Measurements from ENCODE around the gene GAGE10.

The GAGE10 gene, protein sequence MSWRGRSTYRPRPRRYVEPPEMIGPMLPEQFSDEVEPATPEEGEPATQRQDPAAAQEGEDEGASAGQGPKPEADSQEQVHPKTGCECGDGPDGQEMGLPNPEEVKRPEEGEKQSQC

GRCh38 chrX:49303346-49303745 lies at the start of gene GAGE10:
Gene GAGE10 (plus strand): TSS chrX:49303646. CDS start chrX:49304860, 1,214 bp downstream.
- no peak for DNase-seq

GRCh38 chrX:49254639-49255038 lies 48.8 kb upstream of the GAGE10 start:
- no peak for DNase-seq

DNA sequence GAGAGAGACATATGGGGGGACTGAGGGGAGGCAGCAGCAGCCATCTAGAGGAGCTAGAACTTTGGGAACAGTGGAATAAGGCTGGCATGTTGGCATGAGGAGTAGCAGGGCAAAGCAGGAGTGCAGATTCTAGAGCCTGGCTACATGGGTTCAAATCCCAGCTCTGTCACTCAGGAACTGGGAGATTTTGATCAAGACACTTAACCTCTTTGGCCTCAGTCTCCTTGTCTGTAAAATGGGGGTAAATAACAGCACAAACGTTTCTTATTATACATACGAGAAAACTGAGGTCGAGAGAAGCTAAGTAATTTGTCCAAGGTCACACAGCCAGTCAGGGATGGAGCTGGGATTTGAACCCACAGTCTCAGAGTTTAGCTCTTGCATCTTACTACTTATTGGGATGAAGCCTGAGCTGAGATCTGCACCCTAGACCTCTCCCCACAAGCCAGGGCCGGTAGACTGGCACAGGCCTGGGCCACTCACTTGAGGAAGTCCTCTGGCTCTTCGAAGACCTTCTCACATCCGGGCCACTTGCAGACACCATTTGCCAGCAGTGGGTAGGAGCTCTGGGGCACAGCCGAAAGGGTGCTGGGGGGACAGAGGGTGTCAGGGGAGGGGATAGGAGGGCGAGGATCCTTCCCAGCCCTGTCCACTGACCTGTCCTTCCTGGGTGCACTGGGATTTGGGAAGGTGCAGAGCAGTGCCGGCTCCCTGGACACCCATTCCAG lies 47.0 kb upstream of the GAGE10 start:
- DNase-seq, result no peak

GRCh38 chrX:49257074-49257790 lies 46.2 kb upstream of the GAGE10 start:
- no peak for DNase-seq

- DNase-seq, result no peak
Observed at GRCh38 chrX:49257846-49258748, 45.3 kb upstream of the GAGE10 start.

DNA sequence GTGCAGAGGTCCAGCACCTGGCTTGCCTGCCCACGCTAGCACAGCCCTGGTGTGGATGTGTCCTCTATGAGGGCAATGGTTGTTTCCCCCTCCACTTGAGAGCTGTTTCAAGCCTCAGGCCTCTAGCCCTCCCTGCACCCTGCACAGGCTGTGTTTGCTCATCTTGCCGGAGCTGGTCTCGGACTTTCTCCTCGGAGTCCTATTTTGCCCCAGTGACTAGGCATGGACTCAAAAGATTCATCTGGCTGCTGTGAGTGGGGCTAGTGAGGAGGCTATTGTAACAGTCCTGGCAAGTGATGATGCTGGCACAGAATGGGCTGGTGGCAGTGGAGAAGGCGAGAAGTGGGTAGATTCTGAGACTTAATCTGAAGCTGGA lies 44.7 kb upstream of the GAGE10 start:
- DNase-seq, result no peak

DNA sequence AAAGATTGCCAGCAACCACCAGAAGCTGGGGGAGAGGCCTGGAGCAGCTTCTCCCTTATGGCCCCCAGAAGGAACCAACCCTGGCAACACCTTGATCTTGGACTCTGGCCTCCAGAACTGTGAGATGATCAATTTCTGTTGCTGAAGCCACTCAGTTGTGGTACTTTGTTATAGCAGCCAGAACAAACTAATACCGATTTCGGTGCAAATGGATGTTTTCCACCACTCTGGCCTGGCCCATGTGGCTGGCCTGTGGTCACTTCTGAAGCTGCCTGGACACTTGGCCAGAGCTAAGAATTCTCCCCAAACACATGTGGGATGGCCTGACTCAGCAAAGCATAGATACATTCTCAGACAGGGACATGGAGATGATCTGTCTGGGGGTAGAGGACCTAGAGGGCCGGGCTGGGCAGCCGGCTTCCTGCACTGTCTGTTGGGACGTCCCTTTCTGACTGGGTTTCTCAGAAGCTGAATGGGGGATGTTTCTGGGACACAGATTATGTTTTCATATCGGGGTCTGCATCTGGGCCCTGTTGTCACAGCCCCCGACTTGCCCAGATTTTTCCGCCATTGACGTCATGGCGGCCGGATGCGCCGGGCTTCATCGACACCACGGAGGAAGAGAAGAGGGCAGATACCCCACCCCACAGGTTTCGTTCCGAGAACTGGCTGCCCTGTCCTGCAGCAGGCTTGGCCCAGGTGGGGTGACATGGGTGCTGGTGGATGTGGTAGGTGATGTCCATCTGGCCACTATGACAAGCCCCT lies 43.0 kb upstream of the GAGE10 start:
- no peak for DNase-seq

GRCh38 chrX:49262603-49263002 lies 40.8 kb upstream of the GAGE10 start:
- no peak for DNase-seq

DNA sequence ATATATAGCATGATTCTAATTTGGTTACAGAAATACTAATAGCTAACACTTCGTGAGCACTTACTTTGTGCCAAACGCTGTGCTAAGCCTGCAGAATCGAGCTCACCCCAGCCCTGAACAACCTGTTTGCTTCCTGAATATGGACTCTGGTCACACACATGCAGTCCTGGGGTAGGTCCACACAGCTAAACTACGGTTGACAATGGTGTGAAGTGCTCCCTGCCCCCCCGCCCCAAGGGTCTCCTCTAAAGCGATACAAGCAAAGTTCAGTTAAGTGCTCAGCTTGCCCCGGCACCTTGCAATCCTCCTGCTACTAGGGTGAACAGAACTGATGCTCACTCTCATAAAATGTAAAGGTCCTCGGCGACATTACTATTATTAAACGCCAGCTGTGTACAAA lies 39.8 kb upstream of the GAGE10 start:
- DNase-seq, result no peak

DNA sequence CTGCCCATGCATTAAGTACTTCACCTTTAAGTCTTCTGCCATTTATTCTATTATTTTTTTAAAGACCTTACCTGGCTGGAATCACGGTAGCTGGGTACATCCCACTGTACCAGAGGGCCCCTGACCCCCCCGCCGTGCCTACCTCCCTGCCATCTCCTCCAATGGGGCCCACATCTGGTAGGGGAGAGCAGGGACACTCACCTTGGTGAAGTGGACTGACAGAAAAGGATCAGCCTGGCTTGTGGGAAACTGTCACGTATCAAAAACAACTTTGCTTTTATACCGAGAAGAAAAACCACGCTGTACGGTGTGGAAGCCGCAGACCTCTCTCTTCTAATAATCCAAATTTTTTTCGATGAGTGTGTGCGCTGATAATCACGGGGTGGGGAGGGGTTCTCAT lies 39.0 kb upstream of the GAGE10 start, which contains the start of gene FOXP3:
Gene FOXP3 (minus strand): TSS at position 251 of the 400 bp plus-strand sequence. CDS start 6,205 bp downstream, outside the sequence.
- no peak for DNase-seq

DNA sequence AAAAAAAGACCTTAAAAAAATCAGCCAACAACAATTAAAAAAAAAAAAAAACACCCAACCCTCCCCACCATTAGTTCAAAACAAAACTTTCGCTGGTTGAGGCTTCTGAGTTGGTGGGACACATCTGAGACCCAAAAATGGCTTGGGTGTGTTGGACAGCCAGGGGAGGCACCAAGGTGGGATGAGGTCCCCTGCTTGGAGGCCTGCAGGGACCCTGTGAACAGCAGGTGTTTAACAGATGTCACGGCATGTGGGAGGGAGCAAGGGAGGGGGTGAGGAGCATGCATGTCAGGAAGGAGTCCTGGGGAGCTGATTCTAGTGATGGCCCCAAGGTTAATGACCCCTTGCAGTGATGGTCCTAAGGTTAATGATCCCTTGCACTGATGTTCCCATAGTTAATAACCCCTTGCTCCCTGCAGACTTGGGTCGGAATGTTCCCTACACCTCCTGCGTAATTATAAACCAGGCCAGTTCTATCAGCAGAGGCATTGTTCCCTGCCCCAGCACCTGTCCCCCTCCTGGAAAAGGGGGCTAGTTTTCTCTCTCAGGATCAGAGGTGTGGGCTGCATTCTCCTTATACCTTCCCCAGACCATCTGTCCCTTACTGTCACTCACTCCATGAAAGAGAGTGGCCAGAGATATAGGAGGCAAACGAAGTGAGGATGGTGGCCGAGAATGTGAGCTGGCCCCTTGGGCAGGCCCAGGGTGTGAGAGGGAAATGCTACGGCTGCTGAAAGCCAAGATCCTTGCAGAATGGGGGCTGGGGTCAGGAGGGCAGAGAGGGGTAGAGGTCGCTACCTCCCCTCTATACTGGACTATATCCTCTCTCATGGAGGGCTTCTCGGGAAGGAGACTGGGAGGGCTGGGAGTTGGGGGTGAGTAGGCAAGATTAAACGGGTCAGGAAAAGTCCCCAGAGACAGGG lies 36.7 kb upstream of the GAGE10 start:
- no peak for DNase-seq

DNA sequence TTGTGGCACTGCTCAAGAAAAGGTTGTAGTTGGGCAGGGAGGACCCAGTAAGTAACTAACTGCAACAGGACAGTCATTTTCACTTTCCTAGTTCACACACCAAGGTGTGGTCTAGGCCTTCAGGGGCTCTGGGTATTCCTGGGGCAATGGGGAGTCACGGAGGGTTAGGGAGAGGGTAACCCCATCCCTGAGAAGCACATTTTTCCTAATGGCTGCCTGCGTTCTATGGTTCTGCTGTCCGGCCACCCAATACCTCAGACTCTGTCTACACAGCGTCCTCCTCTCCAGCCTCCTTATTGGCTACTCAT lies 34.8 kb upstream of the GAGE10 start:
- DNase-seq, result no peak

DNA sequence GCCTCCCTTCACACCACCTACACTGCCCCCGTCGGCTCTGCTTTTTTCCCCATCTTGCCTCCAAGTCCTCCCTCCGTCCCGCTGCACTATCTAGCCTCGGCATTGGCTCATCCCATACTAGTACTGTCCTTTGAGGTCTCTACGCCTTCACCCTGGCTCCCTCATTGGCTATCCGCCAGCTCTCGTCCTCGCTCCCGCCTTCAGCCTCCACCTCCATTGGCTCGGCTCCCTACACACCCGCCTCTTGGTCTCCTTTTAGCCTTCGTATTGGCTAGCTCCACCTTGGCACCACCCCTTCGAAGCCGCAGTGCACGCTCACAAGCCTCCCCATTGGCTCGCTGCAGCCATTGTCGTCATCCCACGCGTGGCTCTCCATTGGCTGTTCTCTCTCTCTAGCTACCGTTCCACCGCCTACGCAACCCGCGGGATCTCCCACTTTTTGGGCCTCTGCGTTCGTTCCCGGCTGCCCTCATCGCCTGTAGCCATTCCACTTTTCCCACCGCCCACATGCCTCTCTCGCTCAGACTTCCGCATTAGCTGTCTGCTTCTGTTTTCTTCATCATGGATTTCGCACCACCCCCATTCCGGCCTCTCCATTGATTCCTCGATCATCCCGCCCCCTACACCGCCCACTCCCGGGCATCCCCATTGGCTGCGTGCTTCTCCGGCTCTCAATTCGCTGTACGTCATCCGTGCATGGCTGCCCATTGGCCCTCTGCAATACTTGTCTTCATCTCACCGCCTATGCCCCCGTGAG lies 34.3 kb upstream of the GAGE10 start:
- peak; percentile 89 for DNase-seq

GRCh38 chrX:49269767-49270248 lies 33.6 kb upstream of the GAGE10 start, which contains the start of gene PPP1R3F:
Gene PPP1R3F (plus strand): TSS chrX:49269793. CDS start chrX:49269870, 77 bp downstream.
- no peak for DNase-seq

GRCh38 chrX:49270249-49270921 lies 33.1 kb upstream of the GAGE10 start:
- DNase-seq, result no peak

DNA sequence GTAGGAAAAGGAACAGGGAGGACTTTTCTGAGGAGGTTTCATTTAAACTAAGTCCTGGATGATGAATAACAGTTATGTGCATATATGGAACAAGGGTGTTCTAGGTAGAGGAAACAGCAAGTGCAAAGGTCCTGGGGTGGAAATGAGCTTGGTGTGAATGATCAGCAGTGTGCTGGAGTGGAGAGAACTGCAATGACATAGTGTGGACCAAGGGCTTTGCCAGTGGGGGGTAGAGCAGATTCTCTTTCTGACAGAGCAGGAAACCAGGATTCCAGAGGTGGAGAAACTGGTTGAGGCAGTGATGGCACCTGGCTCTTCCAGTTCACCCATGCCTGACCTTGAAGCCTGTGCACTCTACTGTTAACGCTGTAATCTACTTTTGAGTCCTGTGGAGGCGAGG lies 32.1 kb upstream of the GAGE10 start:
- no peak for DNase-seq

- DNase-seq, result no peak
Observed at GRCh38 chrX:49272421-49272820, 31.0 kb upstream of the GAGE10 start.

- no peak for DNase-seq
Observed at GRCh38 chrX:49273181-49273727, 30.2 kb upstream of the GAGE10 start.

- no peak for DNase-seq
Observed at GRCh38 chrX:49276207-49276606, 27.2 kb upstream of the GAGE10 start.

Measured in NCI-H1436 treated with DMSO at 0.1 percent for 48 hours (cell line).